Measurements from ENCODE around the gene PRKAB1.
"Not testable (repeated sequence)": the region's sequence is repeated elsewhere in the genome, so short reads cannot be mapped to it uniquely, and the experiment has no call there.

PRKAB1 gene

GRCh38 chr12:119645535-119646059 is 22.3 kb upstream of the PRKAB1 start:
- in situ Hi-C loops (cut with MboI; ENCODE audit: low pct_unique_long_range_greater_than_20kb, low sequenced_read_pairs, unreplicated experiment), result no loop called here
- no peak for DNase-seq (ENCODE audit: low spot score)
- no peak for TF ChIP-seq CTCF (IDR thresholded peaks at IDR 0.05; ENCODE audit: extremely low read depth, insufficient read depth, missing control alignments)

- in situ Hi-C loops (cut with MboI; ENCODE audit: low pct_unique_long_range_greater_than_20kb, low sequenced_read_pairs, unreplicated experiment), result no loop called here
- peak; percentile 62 for DNase-seq (ENCODE audit: low spot score)
- peak; percentile 67 for TF ChIP-seq CTCF (IDR thresholded peaks at IDR 0.05; ENCODE audit: extremely low read depth, insufficient read depth, missing control alignments)
Measured at GRCh38 chr12:119649202-119649808, 18.6 kb upstream of the PRKAB1 start.

DNA sequence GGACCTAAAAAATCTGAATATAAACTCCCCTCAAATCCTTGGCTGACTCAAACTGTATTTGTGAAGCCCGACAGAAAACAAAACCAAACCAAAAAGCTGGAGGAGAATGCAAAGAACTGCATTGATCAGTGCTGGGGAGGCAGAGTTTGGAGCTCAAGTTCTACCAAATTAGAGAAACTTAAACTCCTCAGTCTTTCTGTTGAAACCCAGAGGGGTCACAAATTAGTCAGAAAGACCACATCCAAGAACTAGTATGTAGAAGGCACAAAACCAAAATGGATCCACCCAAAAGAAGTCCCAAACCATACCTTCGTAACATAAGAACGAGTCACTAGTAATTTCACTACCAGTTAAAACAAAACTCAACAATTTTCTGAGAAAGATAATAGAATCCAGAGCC is 15.3 kb upstream of the PRKAB1 start:
- in situ Hi-C loops (cut with MboI; ENCODE audit: low pct_unique_long_range_greater_than_20kb, low sequenced_read_pairs, unreplicated experiment), result no loop called here
- no peak for TF ChIP-seq CTCF (IDR thresholded peaks at IDR 0.05; ENCODE audit: extremely low read depth, insufficient read depth, missing control alignments)
- DNase-seq (ENCODE audit: low spot score), result no peak

- in situ Hi-C loops (cut with MboI; ENCODE audit: low pct_unique_long_range_greater_than_20kb, low sequenced_read_pairs, unreplicated experiment); DNase-seq (ENCODE audit: low spot score): not testable (repeated sequence)
Measured at GRCh38 chr12:119657001-119657400, 10.9 kb upstream of the PRKAB1 start.

DNA sequence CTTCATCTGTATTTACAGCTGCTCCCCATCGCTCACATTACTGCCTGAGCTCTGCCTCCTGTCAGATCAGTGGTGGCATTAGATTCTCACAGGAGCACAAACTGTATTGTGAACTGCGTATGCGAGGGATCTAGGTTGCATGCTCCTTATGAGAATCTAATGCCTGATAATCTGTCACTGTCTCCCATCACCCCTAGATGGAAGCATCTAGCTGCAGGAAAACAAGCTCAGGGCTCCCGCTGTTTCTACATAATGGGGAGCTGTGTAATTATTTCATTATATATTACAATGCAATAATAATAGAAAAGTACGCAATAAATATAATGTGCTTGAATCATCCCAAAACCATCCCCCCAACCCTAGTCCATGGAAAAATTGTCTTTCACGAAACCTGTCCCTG is 9.8 kb upstream of the PRKAB1 start:
- TF ChIP-seq CTCF (IDR thresholded peaks at IDR 0.05; ENCODE audit: extremely low read depth, insufficient read depth, missing control alignments), result peak; percentile 7
- DNase-seq (ENCODE audit: low spot score); in situ Hi-C loops (cut with MboI; ENCODE audit: low pct_unique_long_range_greater_than_20kb, low sequenced_read_pairs, unreplicated experiment): not testable (repeated sequence)

- in situ Hi-C loops (cut with MboI; ENCODE audit: low pct_unique_long_range_greater_than_20kb, low sequenced_read_pairs, unreplicated experiment), result no loop called here
- peak; percentile 67 for TF ChIP-seq CTCF (IDR thresholded peaks at IDR 0.05; ENCODE audit: extremely low read depth, insufficient read depth, missing control alignments)
- DNase-seq (ENCODE audit: low spot score), result peak; percentile 67
Measured at GRCh38 chr12:119659289-119659897, 8.5 kb upstream of the PRKAB1 start.

DNA sequence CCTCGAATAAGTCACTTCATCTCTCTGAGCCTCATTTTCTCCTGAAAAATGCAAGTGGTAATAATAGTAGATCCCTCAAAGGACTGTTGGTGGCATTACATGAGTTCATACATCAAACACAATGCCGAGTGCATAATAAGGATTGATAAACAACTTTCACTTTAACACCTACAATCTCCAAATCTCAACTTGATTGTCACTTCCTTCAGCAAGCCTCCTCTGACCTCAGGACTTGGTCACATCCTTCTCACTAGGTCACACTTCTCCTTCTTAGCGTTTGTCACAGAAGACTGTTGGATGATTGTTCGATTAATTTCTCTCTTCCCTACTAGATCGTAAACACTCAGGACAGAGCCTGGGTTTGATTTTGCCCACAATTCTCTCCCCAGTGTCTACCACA is 7.9 kb upstream of the PRKAB1 start:
- no peak for DNase-seq (ENCODE audit: low spot score)
- no peak for TF ChIP-seq CTCF (IDR thresholded peaks at IDR 0.05; ENCODE audit: extremely low read depth, insufficient read depth, missing control alignments)
- in situ Hi-C loops (cut with MboI; ENCODE audit: low pct_unique_long_range_greater_than_20kb, low sequenced_read_pairs, unreplicated experiment), result no loop called here
